HEK293 (cell line): ENCODE data around the gene GEN1.
"Not testable (repeated sequence)": the region's sequence is repeated elsewhere in the genome, so short reads cannot be mapped to it uniquely, and the experiment has no call there.

Experiments used
- ZBTB21 ChIP-seq: fragments of 450-650 bp; formaldehyde crosslinking; IDR thresholded peaks from 2 replicates; pipeline ENCODE4 v1.5.1; 2017; ENCODE audit warnings: missing biosample characterization, missing genetic modification characterization
- ZBTB7A ChIP-seq: fragments of 450-650 bp; formaldehyde crosslinking; IDR thresholded peaks from 2 replicates; pipeline ENCODE4 v1.5.1; 2016; ENCODE audit warnings: low read depth, missing biosample characterization, missing genetic modification characterization
- ZNF404 ChIP-seq: fragments of 450-650 bp; formaldehyde crosslinking; IDR thresholded peaks from 2 replicates; pipeline ENCODE4 v1.5.1; 2017; ENCODE audit warnings: missing biosample characterization, missing genetic modification characterization
- TF ChIP-seq, protein P1 (sequence below): fragments of 450-650 bp; formaldehyde crosslinking; IDR thresholded peaks from 2 replicates; pipeline ENCODE4 v1.5.1; 2016; ENCODE audit warnings: missing biosample characterization, missing genetic modification characterization

DNA sequence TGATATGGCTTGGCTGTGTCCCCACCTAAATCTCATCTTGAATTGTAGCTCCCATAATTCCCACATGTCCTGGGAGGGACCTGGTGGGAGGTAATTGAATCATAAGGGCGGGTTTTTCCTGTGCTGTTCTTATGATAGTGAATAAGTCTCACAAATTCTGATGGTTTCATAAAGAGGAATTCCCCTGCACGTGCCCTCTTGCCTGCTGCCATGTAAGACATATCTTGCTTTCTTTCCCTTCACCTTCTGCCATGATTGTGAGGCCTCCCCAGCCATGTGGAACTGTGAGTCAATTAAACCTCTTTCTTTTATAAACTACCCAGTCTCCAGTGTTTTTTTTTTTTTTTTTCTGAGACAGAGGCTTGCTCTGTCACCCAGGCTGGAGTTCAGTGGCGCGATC, 69.7 kb downstream of the GEN1 start:
- not testable (repeated sequence) for TF ChIP-seq ZBTB21 (tag by site-specific recombination); ZBTB7A (tag by site-specific recombination); ZNF404
- TF ChIP-seq, protein P1, sequence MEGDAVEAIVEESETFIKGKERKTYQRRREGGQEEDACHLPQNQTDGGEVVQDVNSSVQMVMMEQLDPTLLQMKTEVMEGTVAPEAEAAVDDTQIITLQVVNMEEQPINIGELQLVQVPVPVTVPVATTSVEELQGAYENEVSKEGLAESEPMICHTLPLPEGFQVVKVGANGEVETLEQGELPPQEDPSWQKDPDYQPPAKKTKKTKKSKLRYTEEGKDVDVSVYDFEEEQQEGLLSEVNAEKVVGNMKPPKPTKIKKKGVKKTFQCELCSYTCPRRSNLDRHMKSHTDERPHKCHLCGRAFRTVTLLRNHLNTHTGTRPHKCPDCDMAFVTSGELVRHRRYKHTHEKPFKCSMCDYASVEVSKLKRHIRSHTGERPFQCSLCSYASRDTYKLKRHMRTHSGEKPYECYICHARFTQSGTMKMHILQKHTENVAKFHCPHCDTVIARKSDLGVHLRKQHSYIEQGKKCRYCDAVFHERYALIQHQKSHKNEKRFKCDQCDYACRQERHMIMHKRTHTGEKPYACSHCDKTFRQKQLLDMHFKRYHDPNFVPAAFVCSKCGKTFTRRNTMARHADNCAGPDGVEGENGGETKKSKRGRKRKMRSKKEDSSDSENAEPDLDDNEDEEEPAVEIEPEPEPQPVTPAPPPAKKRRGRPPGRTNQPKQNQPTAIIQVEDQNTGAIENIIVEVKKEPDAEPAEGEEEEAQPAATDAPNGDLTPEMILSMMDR (tag by site-specific recombination), result not testable (repeated sequence)
